Hypothalamus (tissue), 51 donors: ENCODE results near the gene NHSL1.

ENCODE experiments used
- DNase-seq, 51 donors: peaks; one replicate each; lab custom pipeline; 2025; lab: John Stamatoyannopoulos, UW

Gene NHSL1

DNA sequence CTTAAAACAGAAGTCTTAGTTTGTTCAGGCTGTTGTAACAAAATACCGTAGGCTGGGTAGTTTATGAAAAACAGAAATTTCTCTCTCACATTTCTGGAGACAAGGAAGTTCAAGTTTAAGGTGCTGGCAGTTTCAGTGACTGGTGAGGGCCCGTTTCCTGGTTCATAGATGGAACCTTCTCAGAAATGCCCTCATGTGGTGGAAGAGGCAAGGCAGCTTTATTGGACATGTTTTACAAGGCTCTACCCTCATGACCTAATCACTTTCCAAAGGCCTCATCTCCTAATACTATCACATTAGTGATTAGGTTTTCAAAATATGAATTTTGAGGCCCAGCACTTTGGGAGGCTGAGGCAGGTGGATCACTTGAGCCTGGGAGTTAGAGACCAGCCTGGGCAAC lies 92.9 kb downstream of the NHSL1 start:
- no peak for DNase-seq

DNA sequence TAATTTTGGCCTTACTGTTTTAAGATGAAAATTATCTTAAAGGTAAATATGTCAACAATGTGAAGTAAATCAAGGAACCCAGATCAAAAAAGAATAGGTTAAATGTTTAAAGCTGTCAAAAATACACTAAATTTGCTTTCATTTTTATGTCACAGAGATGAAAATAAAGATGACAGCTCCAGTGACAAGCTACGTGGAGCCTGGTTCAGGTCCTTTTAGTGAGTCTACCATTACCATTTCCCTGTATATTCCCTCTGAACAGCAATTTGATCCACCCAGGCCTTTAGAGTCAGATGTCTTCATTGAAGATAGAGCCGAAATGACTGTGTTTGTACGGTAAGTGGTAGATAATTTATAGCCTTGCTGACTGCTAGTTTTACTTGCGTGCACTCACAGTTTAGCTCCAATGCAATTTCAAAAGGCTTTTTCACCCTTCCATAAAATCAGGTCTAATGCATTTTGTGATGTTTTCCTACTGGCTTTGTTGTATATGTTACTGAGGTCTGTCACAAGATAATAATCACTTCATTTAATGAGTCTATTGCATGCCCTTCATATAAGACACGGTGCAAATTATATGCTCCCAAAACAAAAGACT lies 93.4 kb downstream of the NHSL1 start:
- DNase-seq: no peak

GRCh38 chr6:138404666-138405337 lies 94.5 kb downstream of the NHSL1 start:
- peak in 13 of 51 donors; percentile 6 to 52 (median 31) for DNase-seq

- peak; percentile 7 to 87 (median 60) for DNase-seq
Measured at GRCh38 chr6:138403801-138404665, 95.3 kb downstream of the NHSL1 start, which contains the start of gene HEBP2. HEBP2 (plus strand) TSS chr6:138404223; CDS start chr6:138404496, 273 bp downstream.

GRCh38 chr6:138403324-138403800 lies 95.9 kb downstream of the NHSL1 start:
- DNase-seq: peak in 20 of 51 donors; percentile 3 to 46 (median 24)

- no peak for DNase-seq
Measured at GRCh38 chr6:138402838-138403187, 96.5 kb downstream of the NHSL1 start.

DNA sequence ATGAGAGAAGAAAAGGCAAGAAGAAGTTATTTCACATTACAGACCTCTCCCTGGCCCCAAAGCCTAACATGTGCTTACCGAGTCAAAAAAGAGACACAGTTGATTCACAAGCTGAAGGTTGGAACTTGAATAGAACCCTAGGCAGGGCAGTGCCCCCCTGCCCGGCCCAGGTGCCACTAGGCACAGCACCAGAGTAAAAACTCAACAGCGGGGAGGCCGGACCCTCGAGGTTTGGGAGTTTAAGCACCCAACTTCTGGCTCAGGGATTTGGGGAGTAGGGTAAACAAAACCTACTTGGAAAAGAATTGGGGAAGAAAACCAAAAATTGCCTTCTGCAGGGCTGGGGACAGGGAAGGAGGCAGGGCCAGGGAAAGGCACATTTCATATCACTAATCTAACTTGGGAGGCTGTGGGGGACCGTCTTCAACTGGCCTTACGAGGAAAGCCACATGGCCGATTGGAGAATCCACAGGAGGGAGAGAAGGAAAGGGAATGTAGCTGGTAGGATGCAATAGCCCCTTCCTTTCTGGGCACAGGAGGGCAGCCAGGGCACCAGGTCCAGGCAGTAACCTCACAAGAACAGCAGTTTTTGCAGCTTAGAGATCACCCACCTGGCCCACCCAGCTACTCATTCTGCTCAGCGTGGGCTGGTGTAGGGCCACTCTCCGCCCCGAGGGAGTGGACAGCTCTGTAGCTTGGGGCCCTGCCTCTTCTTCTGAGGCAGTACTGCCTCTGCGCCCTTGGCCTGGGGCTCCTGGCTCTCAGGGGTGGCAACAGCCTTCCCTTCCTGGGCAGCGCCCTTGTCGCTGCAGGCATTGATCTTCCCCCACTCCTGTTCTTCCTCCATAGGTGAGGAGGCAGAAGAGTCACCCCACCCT lies 97.1 kb downstream of the NHSL1 start:
- DNase-seq: no peak

DNA sequence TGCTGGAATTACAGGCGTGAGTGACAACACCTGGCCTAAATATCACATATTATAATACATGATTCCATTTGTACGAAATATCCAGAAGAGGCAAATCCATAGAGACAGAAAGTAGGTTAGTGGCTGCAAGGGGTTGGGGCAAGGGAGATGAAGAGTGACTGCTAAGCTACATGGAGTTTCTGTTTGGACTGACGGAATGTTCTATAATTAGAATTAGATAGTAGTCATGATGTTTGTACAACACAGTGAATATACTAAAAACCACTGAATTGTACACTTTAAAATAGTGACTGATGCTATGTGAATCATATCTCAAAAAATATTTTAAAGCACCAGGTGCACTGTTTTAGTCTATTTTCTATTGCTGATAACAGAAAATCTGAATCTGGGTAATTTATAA lies 99.0 kb downstream of the NHSL1 start:
- no peak for DNase-seq

DNA sequence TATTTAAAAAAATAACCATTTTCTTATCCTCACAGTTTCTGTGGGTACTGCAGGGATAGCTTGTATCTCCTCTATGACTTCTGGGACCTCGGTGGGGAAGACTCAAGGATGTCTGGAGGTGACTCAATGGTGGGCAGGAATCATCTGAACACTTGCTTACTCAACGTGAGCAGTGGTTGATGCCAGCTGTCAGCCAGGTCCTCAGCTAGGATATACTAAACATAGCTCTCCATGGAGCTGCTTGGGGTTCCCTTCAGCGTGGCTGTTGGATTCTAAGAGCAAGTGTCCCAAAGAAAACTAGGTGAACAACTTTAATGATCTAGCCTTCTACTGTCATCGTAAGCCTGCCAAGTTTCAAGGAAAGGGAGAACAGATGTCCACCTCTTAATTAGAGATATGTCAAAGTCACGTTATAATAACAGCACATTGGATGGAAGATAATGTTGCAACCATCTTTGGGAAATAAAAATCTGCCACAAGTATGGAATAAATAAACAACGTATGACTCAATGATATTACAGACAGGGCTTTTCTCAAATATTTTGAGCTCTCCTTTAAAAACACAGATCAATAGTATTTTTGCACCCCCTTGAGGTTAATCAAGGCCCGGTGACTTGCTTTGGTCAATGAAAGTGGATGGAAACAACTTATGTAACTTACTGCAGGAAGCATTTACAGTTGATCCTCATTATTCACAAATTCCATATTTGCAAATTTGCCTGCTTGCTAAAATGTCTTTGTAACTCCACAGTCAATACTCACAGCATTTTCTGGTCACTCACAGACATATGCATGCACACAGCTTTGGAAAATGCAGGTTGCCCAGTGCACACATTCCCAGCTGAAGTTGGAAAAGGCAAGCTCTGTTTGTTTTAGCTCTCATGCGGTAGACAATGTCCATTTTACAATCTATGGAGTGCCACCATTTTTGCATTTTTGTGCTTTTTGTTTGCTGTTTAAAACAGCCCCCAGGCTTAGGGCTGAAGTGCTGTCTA lies 101.9 kb downstream of the NHSL1 start:
- no peak for DNase-seq

DNA sequence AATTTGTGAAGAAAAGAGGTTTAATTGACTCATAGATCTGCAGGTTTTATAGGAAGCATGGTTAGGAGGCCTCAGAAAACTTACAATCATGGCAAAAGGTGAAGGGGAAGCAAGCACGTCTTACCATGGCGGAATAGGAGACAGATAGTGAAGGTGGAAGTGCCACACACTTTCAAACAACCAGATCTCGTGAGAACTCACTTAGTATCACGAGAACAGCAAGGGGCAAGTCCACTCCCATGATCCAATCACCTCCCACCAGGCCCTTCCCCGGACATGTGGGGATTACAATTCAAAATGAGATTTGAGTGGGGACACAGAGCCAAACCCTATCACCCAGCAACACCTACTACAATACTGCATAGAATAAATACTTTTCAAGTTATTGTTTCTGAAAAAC lies 102.6 kb downstream of the NHSL1 start:
- DNase-seq: no peak

DNA sequence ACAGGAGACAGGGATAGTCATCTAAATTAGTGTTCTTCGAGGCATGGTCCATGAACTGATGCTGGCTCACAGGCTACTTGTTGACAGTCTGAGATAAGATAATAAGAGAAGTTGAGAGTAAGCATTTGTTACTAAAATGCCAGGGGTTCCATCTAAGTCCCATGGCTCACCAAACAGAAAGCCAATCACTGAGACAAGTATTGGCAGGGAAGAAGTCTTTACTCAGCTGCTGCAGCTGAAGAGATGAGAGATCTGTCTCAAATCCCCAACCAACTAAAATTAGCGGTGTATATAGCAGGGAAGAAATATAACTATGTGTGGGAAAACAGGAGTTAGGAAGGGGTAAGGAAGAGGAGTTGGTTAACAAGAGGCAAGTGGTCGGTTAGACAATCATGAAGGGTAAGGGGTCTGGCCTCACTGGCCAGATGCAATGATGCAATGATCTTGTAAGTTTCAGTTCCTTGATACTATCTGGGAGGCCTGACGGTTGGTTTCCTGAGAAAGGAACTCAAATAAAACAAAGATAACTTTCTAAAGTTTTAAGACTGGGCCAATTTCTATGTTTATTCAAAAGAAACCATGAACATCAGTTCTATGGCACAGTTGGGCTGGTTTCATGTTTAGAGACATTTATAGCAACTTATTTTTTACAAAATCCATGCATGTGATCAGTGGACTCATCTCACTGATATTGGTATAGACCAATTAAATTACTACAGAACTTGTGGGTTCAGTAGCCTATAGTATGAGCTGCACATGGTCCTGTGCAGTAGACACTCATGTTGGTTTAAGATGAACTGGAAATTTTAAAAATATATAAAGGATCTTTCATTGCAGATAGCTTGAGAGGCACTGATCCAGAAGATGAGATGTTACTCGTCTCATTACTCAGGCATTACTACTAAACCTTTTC lies 105.2 kb downstream of the NHSL1 start:
- no peak for DNase-seq

DNA sequence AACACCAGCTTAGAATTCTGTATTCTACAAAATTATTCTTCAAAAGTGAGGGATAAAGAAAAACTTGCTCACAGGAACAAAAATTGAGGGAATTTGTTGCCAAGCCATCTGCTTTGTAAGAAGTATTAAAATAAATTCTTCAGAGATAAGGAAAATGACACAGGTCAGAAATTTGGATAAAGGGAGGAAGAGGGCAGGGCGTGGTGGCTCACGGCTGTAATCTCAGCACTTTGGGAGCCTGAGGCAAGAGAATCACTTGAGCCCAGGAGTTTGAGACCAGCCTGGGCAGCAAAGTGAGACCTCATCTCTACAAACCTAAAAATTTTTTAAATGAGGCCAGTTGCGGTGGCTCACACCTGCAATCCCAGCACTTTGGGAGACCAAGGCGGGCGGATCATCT lies 109.7 kb downstream of the NHSL1 start:
- DNase-seq: no peak

DNA sequence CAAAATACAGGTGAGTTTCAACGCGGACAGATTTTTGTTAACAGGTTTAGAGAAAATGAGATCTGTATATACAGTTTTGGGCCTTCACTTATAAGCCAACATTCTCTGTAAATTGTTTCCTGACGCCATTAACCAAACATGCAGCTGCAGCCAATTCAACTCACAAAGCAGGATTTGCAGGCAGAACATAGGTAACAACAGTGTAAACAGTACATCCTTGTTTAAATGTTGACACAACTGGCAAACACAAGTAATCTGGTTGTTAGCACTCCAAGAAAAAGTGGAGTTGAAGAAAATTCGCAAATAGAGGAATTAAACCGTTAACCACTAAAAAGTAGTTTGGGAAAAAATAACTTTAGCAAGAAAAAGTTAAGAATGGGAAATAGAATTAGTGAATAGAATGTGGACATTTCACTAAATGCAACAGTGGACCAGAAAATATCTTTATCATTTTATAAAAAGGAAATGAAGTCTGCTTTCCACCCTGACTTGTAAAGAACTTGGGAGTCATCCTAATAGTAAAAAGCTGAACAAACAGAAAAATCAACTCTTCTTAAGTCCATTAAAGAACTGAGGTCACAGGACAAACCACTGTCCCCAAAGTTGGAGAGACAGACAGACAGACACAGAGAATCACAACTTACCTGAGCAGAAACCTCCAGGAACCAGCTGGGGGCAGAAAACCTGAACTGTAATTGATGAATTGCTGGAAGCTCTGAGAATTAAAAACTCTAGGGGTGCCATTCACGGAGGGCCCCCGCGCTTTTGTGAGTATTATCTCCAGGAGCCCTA lies 111.5 kb downstream of the NHSL1 start:
- DNase-seq: no peak

DNA sequence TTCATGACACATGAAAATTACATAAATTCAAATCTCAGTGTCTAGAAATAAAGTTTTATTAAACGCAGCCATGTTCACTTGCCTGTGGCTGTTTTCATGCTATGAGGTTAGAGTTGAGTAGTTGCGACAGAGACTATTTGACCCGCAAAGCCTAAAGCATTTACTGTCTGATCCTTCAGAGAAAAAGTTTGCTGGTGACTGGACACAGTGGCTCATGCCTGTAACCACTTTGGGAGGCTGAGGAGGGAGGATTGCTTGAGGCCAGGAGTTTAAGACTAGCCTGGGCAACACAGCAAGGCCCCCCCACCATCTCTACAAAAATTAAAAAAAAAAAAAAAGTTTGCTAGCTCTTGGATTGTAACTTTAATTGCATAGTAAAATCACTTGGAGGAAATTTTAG lies 112.4 kb downstream of the NHSL1 start:
- DNase-seq: no peak

DNA sequence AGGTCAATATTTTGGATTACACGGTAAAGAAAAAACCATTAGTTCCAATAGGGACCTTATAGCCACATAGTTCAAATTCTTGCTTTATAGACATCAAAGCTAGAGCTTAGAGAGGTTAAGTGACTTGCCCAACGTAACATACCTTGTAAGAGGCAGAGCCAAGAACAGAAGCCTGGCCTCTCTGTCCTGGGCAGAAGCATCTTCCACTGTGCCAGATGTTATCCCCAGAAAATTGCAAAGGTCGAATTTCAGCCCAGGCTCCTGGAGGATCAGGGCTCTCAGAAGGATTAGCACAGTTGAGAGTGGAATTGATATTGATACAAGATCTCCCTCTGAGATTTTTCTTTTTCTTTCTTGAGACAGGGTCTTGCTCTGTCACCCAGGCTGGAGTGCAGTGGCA lies 115.5 kb downstream of the NHSL1 start:
- DNase-seq: no peak

DNA sequence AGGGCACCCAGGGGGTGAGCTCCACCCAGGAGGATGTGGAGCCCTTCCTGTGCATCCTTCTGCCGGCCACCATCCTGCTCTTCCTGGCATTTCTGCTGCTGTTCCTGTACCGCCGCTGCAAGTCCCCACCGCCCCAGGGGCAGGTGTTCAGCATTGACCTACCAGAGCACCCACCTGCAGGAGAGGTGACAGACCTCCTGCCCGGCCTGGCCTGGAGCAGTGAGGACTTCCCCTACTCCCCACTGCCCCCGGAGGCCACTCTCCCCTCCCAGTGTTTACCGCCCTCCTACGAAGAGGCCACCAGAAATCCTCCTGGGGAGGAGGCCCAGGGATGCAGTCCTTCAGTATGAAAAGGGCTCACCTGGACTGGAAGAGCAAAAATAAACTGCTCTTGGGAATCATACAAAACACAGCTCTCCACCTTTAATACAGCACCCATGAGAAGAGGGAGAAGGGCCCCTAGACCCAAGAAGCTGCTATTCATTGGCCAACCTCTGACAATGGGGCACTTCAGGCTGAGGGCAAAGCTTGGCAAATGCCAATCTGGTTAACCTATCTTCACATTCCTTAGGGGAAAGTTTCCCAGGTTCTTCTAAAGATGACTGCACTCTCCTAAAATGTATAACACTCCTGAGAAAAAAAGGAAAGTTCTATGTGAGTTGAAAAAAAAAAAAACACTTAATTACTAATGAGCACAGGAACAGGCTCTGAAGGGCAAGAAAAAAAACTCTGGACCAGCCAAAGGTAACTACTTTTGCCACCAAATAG lies 116.6 kb downstream of the NHSL1 start:
- no peak for DNase-seq

GRCh38 chr6:138378463-138378862 lies 120.8 kb downstream of the NHSL1 start:
- no peak for DNase-seq
